ENCODE results near the gene DTNB.

DTNB gene

GRCh38 chr2:25411753-25412152 lies 261.6 kb downstream of the DTNB start:
- DNase-seq (ENCODE audit: low read depth in 1 of 2, low spot score in 1 of 2): no peak
- Histone ChIP-seq H3K4me3 (replicated peaks; ENCODE audit: insufficient read depth, low read length) (no peak overlapping the region), H3K27ac (replicated peaks) (no peak overlapping the region), H3K27me3 (ENCODE audit: insufficient read depth, poor library complexity, severe bottlenecking) (no peaks in the 10 kb centered on the region)
- TF ChIP-seq GABPA (IDR thresholded peaks at IDR 0.05; ENCODE audit: low read depth) (no peak), REST (IDR thresholded peaks at IDR 0.05; ENCODE audit: insufficient replicate concordance, low read depth) (no peak), CTCF (IDR thresholded peaks at IDR 0.05; ENCODE audit: insufficient read depth, low read length) (no peak), POLR2AphosphoS5 (IDR thresholded peaks at IDR 0.05; ENCODE audit: low read depth) (no peak)

- H3K4me3 ChIP-seq (replicated peaks; ENCODE audit: insufficient read depth, low read length): no peak overlapping the region
- no peaks in the 10 kb centered on the region for H3K27me3 ChIP-seq (ENCODE audit: insufficient read depth, poor library complexity, severe bottlenecking)
- TF ChIP-seq SPI1 (IDR thresholded peaks at IDR 0.05; ENCODE audit: borderline replicate concordance, low read depth) (no peak), REST (IDR thresholded peaks at IDR 0.05; ENCODE audit: insufficient replicate concordance, low read depth) (no peak), GABPA (IDR thresholded peaks at IDR 0.05; ENCODE audit: low read depth) (no peak), POLR2AphosphoS5 (IDR thresholded peaks at IDR 0.05; ENCODE audit: low read depth) (no peak), CTCF (IDR thresholded peaks at IDR 0.05; ENCODE audit: insufficient read depth, low read length) (no peak)
- no peak overlapping the region for H3K27ac ChIP-seq (replicated peaks)
- DNase-seq (ENCODE audit: low read depth in 1 of 2, low spot score in 1 of 2): no peak
Observed at GRCh38 chr2:25411281-25411680, 262.1 kb downstream of the DTNB start.

- no peak overlapping the region for H3K4me3 ChIP-seq (replicated peaks; ENCODE audit: insufficient read depth, low read length)
- TF ChIP-seq SPI1 (IDR thresholded peaks at IDR 0.05; ENCODE audit: borderline replicate concordance, low read depth): no peak
- no peak for TF ChIP-seq CTCF (IDR thresholded peaks at IDR 0.05; ENCODE audit: insufficient read depth, low read length)
- no peak for TF ChIP-seq GABPA (IDR thresholded peaks at IDR 0.05; ENCODE audit: low read depth)
- TF ChIP-seq POLR2AphosphoS5 (IDR thresholded peaks at IDR 0.05; ENCODE audit: low read depth): no peak
- no peak for TF ChIP-seq REST (IDR thresholded peaks at IDR 0.05; ENCODE audit: insufficient replicate concordance, low read depth)
- H3K27ac ChIP-seq (replicated peaks): no peak overlapping the region
- no peaks in the 10 kb centered on the region for H3K27me3 ChIP-seq (ENCODE audit: insufficient read depth, poor library complexity, severe bottlenecking)
- no peak for DNase-seq (ENCODE audit: low read depth in 1 of 2, low spot score in 1 of 2)
Observed at GRCh38 chr2:25410370-25410769, 263.0 kb downstream of the DTNB start.
